ENCODE measurements around the gene SPATA21. TPM values are rescaled to one million over a fixed set of nuclear protein-coding genes. Genes with fewer than 3 reads are reported as not detected.

Gene SPATA21
- polyA plus RNA-seq, 3 donors, result not detected

GRCh38 chr1:16447641-16448040 is 10.4 kb upstream of the SPATA21 start:
- no peak overlapping the region for H2AFZ ChIP-seq (ENCODE audit: insufficient read depth, low read depth, low read length, poor library complexity, severe bottlenecking)
- Mint-ChIP-seq H3K4me3 (no peak overlapping the region), H3K4me1 (peaks cover 27% of the 10 kb centered on the region), H3K9me3 (peaks cover 0 to 5% (median 0%) of the 10 kb centered on the region in 7 donors), H3K27me3 (ENCODE audit: low read depth in 3 of 3) (no peaks in the 10 kb centered on the region), H3K27ac (no peak overlapping the region), H3K36me3 (peaks cover 75 to 95% of the 10 kb centered on the region in 2 donors)
- H3K36me3 ChIP-seq (replicated peaks in 1 of 2; ENCODE audit: control insufficient read depth in 1 of 2, insufficient read depth in 2 of 2, low read length in 2 of 2), result peaks cover 75 to 83% of the 10 kb centered on the region in 2 donors
- H3K4me3 ChIP-seq (replicated peaks in 1 of 3; ENCODE audit: low read depth in 2 of 3, low read length in 3 of 3), result no peak overlapping the region
- H3K4me1 ChIP-seq (ENCODE audit: control insufficient read depth in 1 of 2, insufficient read depth in 2 of 2, low read length in 2 of 2), result peaks cover 25 to 27% of the 10 kb centered on the region in 2 donors
- no peak overlapping the region for H3K9ac ChIP-seq (ENCODE audit: insufficient read depth, low read length, poor library complexity, severe bottlenecking)
- no peak for DNase-seq
- H4K20me1 ChIP-seq (ENCODE audit: insufficient read depth, low read length), result peaks cover 100% of the 10 kb centered on the region
- no peaks in the 10 kb centered on the region for H3K27me3 ChIP-seq (ENCODE audit: control insufficient read depth in 2 of 2, insufficient read depth in 2 of 2, low read length in 2 of 2)
- TF ChIP-seq CTCF (IDR thresholded peaks at IDR 0.05), result no peak
- intact Hi-C loops (cut with micrococcal nuclease), result no loop called here
- peaks cover 42% of the 10 kb centered on the region for H3K79me2 ChIP-seq (ENCODE audit: insufficient read depth, low read length)
- no peak overlapping the region for H3K27ac ChIP-seq (ENCODE audit: low read depth in 1 of 2, low read length in 2 of 2)
- H3K4me2 ChIP-seq (replicated peaks; ENCODE audit: extremely low read depth, low read length, poor library complexity, severe bottlenecking), result no peak overlapping the region
- H3K9me3 ChIP-seq (replicated peaks in 1 of 2; ENCODE audit: control insufficient read depth in 1 of 2, insufficient read depth in 1 of 2, low read length in 2 of 2), result no peaks in the 10 kb centered on the region
- 96% methylated on average over 9 of the region's 9 CpGs for WGBS (ENCODE audit: insufficient coverage)

DNA sequence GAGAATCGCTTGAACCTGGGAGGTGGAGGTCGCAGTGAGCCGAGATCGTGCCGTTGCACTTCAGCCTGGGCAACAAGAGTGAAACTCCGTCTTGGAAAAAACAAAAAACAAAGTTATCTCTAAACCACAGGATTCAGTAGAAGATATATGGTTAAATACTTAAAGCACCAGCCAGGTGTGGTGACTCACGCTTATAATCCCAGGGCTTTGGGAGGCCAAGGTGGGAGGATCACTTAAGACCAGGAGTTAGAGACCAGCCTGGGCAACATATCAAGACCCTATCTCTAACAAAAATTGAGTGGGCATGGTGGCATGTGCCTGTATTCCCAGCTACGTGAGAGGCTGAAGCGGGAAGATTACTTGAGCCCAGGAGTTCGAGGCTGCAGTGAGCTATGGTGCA is 8.9 kb upstream of the SPATA21 start:
- H3K79me2 ChIP-seq (ENCODE audit: insufficient read depth, low read length), result peaks cover 57% of the 10 kb centered on the region
- H3K9ac ChIP-seq (ENCODE audit: insufficient read depth, low read length, poor library complexity, severe bottlenecking), result no peak overlapping the region
- Mint-ChIP-seq H3K4me1 (peaks cover 41% of the 10 kb centered on the region), H3K9me3 (peaks cover 0 to 5% (median 0%) of the 10 kb centered on the region in 7 donors), H3K36me3 (peaks cover 63 to 81% of the 10 kb centered on the region in 2 donors), H3K4me3 (no peak overlapping the region), H3K27me3 (ENCODE audit: low read depth in 3 of 3) (no peaks in the 10 kb centered on the region), H3K27ac (no peak overlapping the region)
- WGBS (ENCODE audit: insufficient coverage), result 93% methylated on average over 2 of the region's 10 CpGs
- no peak overlapping the region for H3K27ac ChIP-seq (ENCODE audit: low read depth in 1 of 2, low read length in 2 of 2)
- peaks cover 60 to 68% of the 10 kb centered on the region in 2 donors for H3K36me3 ChIP-seq (replicated peaks in 1 of 2; ENCODE audit: control insufficient read depth in 1 of 2, insufficient read depth in 2 of 2, low read length in 2 of 2)
- no peak overlapping the region for H2AFZ ChIP-seq (ENCODE audit: insufficient read depth, low read depth, low read length, poor library complexity, severe bottlenecking)
- intact Hi-C loops (cut with micrococcal nuclease), result no loop called here
- H4K20me1 ChIP-seq (ENCODE audit: insufficient read depth, low read length), result peaks cover 93% of the 10 kb centered on the region
- H3K9me3 ChIP-seq (replicated peaks in 1 of 2; ENCODE audit: control insufficient read depth in 1 of 2, insufficient read depth in 1 of 2, low read length in 2 of 2), result no peaks in the 10 kb centered on the region
- no peak overlapping the region for H3K4me2 ChIP-seq (replicated peaks; ENCODE audit: extremely low read depth, low read length, poor library complexity, severe bottlenecking)
- H3K4me3 ChIP-seq (replicated peaks in 1 of 3; ENCODE audit: low read depth in 2 of 3, low read length in 3 of 3), result no peak overlapping the region
- TF ChIP-seq CTCF (IDR thresholded peaks at IDR 0.05), result no peak
- peaks cover 40 to 42% of the 10 kb centered on the region in 2 donors for H3K4me1 ChIP-seq (ENCODE audit: control insufficient read depth in 1 of 2, insufficient read depth in 2 of 2, low read length in 2 of 2)
- no peaks in the 10 kb centered on the region for H3K27me3 ChIP-seq (ENCODE audit: control insufficient read depth in 2 of 2, insufficient read depth in 2 of 2, low read length in 2 of 2)
- no peak for DNase-seq

Data from CD14-positive monocyte (primary cell).